ENCODE data around the gene KRCC1.

The KRCC1 gene

DNA sequence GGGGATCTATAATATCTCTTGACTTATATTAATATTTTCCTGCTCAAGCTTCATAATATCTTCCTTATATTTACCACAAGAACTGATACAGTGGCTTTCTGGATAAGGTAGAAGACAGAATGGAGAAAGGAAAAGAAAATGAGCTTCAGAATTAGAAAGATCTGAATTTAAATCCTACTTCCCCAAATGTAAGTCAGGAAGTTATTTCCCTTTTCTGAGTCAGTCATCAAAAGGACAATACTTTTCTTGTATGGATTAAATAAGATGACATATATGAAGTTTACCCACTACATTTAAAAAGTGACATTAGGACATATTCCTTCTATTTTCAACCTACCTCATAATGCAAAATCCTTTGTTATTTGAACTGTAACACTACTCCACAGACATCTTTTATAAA is 19.0 kb downstream of the KRCC1 start:
- H3K4me3 ChIP-seq (ENCODE audit: low read depth, low read length), result no peak overlapping the region
- DNase-seq, result no peak
- TF ChIP-seq, protein P1, sequence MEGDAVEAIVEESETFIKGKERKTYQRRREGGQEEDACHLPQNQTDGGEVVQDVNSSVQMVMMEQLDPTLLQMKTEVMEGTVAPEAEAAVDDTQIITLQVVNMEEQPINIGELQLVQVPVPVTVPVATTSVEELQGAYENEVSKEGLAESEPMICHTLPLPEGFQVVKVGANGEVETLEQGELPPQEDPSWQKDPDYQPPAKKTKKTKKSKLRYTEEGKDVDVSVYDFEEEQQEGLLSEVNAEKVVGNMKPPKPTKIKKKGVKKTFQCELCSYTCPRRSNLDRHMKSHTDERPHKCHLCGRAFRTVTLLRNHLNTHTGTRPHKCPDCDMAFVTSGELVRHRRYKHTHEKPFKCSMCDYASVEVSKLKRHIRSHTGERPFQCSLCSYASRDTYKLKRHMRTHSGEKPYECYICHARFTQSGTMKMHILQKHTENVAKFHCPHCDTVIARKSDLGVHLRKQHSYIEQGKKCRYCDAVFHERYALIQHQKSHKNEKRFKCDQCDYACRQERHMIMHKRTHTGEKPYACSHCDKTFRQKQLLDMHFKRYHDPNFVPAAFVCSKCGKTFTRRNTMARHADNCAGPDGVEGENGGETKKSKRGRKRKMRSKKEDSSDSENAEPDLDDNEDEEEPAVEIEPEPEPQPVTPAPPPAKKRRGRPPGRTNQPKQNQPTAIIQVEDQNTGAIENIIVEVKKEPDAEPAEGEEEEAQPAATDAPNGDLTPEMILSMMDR (IDR thresholded peaks at IDR 0.05; ENCODE audit: low read depth, low read length, missing control alignments), result no peak
- peaks cover 14% of the 10 kb centered on the region for H3K36me3 ChIP-seq (replicated peaks)
- in situ Hi-C loops (cut with HindIII; ENCODE audit: low pct_ligation_motif_present, low sequenced_read_pairs), result no loop called here
- no peaks in the 10 kb centered on the region for H3K27me3 ChIP-seq (replicated peaks)
- no peak overlapping the region for H3K27ac ChIP-seq

DNA sequence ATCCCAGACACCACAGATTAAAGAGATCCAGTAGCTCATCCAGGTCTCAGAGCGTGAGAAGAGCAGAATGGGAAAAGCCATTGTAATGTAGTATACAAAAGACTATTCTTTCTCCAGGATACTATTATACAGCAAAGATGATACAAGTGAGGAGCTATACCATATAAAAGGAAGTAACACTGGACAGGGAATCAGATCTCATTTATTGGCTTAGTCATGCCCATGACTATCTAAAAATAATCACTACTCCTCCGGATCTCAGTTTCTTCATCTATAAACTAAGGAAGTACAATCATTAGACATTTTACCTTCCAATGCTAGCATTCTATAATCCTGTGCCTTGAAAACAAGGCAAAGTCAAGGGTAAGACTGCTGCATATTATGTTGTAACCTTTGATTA is 19.4 kb downstream of the KRCC1 start:
- H3K4me3 ChIP-seq (ENCODE audit: low read depth, low read length), result no peak overlapping the region
- in situ Hi-C loops (cut with HindIII; ENCODE audit: low pct_ligation_motif_present, low sequenced_read_pairs), result no loop called here
- H3K36me3 ChIP-seq (replicated peaks), result peaks cover 15% of the 10 kb centered on the region
- H3K27me3 ChIP-seq (replicated peaks), result no peaks in the 10 kb centered on the region
- TF ChIP-seq, protein P1 (IDR thresholded peaks at IDR 0.05; ENCODE audit: low read depth, low read length, missing control alignments), result no peak
- H3K27ac ChIP-seq, result no peak overlapping the region
- DNase-seq, result no peak

DNA sequence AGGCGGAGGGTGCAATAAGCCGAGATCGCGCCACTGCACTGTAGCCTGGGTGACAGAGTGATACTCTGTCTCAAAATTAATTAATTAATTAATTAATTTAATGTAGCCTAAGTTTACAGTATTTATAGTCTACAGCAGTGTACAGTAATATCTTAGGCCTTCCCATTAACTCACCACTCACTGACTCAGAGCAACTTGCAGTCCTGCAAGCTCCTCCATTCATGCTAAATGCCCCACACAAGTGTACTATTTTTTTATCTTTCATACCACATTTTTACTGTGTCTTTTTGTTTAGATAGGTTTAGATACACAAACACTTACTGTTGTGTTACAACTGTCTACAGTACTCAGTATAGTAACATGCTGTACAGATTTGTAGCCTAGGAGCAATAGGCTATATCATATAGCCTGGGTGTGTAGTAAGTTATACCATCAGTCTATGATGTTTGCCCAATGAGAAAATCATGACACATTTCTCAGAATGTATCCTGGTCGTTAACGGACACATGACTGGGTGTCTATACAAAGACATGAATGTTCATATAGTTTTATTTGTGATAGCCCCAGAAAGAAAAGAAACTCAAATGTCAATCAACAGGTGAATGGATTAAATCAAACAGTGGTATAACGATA is 23.4 kb downstream of the KRCC1 start:
- H3K36me3 ChIP-seq (replicated peaks), result peaks cover 29% of the 10 kb centered on the region
- no peak for DNase-seq

DNA sequence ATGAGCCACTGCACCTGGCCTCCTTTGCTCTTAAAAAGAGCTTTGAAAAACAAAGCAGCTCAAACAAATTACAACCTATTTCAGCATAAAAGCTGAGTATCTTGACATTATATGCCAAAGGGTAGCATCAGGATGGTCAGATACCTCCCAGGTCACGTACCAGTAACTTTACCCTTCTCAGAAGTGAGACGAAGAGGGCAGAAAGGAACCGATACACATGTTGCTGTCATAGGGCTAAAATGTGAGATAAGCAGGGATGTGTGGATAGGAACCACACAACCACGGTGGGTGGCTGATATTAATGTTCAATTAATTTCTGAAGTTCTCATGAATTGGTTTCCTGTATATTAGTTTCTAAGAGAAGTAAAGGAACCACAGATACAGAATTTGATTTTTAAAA is 26.7 kb downstream of the KRCC1 start:
- Histone ChIP-seq H3K27me3 (replicated peaks) (no peaks in the 10 kb centered on the region), H3K4me3 (ENCODE audit: low read depth, low read length) (no peak overlapping the region), H3K27ac (no peak overlapping the region), H3K36me3 (replicated peaks) (peaks cover 27% of the 10 kb centered on the region)
- no peak for DNase-seq
- in situ Hi-C loops (cut with HindIII; ENCODE audit: low pct_ligation_motif_present, low sequenced_read_pairs), result no loop called here
- TF ChIP-seq, protein P1 (IDR thresholded peaks at IDR 0.05; ENCODE audit: low read depth, low read length, missing control alignments), result no peak

More for the DNA sequence above, 23.4 kb downstream of the KRCC1 start:
- no peak overlapping the region for H3K27ac ChIP-seq
- no peaks in the 10 kb centered on the region for H3K27me3 ChIP-seq (replicated peaks)
- H3K4me3 ChIP-seq (ENCODE audit: low read depth, low read length), result no peak overlapping the region
- in situ Hi-C loops (cut with HindIII; ENCODE audit: low pct_ligation_motif_present, low sequenced_read_pairs), result no loop called here
- TF ChIP-seq, protein P1 (IDR thresholded peaks at IDR 0.05; ENCODE audit: low read depth, low read length, missing control alignments), result no peak

DNA sequence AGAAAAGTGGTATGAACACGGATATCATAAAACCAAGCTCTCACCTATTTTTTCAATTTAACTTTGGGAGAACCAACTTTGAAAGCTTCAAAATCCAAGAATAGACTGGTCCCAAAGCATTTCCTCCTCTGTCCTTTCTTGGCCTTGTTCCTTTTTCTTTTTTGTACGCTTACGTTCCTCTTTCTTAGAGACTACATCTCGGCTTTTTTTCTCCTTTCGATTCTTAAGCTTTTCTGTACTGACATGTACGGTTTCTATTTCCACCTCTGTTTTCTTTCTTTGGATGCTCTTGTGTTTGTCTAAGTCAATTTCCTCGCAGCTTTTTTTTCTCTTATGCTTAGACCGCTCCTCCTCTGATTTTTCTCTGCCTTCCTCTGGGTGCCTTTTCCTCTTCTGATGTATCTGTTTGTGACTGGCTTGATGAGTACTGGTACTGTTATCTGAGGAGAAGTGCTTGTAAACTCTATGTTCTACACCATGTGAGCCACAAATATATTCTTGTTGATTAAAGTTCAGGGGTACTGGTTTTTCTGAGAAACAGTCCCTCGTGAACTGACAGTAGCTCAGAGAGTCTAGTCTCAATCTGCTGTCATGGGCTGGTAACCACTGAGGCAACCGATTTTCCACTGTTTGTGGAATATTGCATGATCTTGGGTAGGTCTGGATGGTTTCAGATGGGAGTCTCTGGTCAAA is 27.7 kb downstream of the KRCC1 start:
- Histone ChIP-seq H3K27me3 (replicated peaks) (no peaks in the 10 kb centered on the region), H3K27ac (no peak overlapping the region), H3K36me3 (replicated peaks) (peaks cover 22% of the 10 kb centered on the region), H3K4me3 (ENCODE audit: low read depth, low read length) (no peak overlapping the region)
- in situ Hi-C loops (cut with HindIII; ENCODE audit: low pct_ligation_motif_present, low sequenced_read_pairs), result no loop called here
- no peak for DNase-seq
- TF ChIP-seq, protein P1 (IDR thresholded peaks at IDR 0.05; ENCODE audit: low read depth, low read length, missing control alignments), result no peak
